Ishikawa (cell line): Measurements from ENCODE around the gene GPX7.

ENCODE experiments used
- CEBPB ChIP-seq: IDR thresholded peaks from 2 replicates; pipeline ENCODE4 v1.6.1; 2012
- CREB1 ChIP-seq: IDR thresholded peaks from 2 replicates; pipeline ENCODE4 v1.6.1; 2012; ENCODE audit warnings: low read depth
- EGR1 ChIP-seq: IDR thresholded peaks from 2 replicates; pipeline ENCODE4 v1.6.1; 2012
- EP300 ChIP-seq: IDR thresholded peaks from 2 replicates; pipeline ENCODE4 v1.6.1; 2012; ENCODE audit warnings: borderline replicate concordance
- FOXM1 ChIP-seq: IDR thresholded peaks from 2 replicates; pipeline ENCODE4 v1.6.1; 2012; ENCODE audit warnings: low read depth, borderline replicate concordance
- NFIC ChIP-seq: IDR thresholded peaks from 2 replicates; pipeline ENCODE4 v1.6.1; 2012
- RAD21 ChIP-seq: IDR thresholded peaks from 2 replicates; pipeline ENCODE4 v1.6.1; 2012; ENCODE audit warnings: low read depth
- REST ChIP-seq: IDR thresholded peaks from 2 replicates; pipeline ENCODE4 v1.6.1; 2012; ENCODE audit warnings: low read depth, mild to moderate bottlenecking
- TAF1 ChIP-seq: IDR thresholded peaks from 2 replicates; pipeline ENCODE4 v1.6.1; 2012; ENCODE audit warnings: low read depth, mild to moderate bottlenecking
- TCF12 ChIP-seq: IDR thresholded peaks from 2 replicates; pipeline ENCODE4 v1.6.1; 2012; ENCODE audit warnings: low read depth
- TEAD4 ChIP-seq: IDR thresholded peaks from 2 replicates; pipeline ENCODE4 v1.6.1; 2012
- USF1 ChIP-seq: IDR thresholded peaks from 2 replicates; pipeline ENCODE4 v1.6.1; 2012
- YY1 ChIP-seq: IDR thresholded peaks from 2 replicates; pipeline ENCODE4 v1.6.1; 2012; ENCODE audit warnings: low read depth
- ZBTB7A ChIP-seq: IDR thresholded peaks from 2 replicates; pipeline ENCODE4 v1.6.1; 2012; ENCODE audit warnings: low read depth
- TF ChIP-seq, protein P1 (sequence below): IDR thresholded peaks from 2 replicates; pipeline ENCODE4 v1.6.1; 2012

The GPX7 gene

GRCh38 chr1:52627028-52627427, 24.9 kb downstream of the GPX7 start:
- TF ChIP-seq CEBPB: no peak
- TF ChIP-seq EGR1: no peak
- no peak for TF ChIP-seq TEAD4

DNA sequence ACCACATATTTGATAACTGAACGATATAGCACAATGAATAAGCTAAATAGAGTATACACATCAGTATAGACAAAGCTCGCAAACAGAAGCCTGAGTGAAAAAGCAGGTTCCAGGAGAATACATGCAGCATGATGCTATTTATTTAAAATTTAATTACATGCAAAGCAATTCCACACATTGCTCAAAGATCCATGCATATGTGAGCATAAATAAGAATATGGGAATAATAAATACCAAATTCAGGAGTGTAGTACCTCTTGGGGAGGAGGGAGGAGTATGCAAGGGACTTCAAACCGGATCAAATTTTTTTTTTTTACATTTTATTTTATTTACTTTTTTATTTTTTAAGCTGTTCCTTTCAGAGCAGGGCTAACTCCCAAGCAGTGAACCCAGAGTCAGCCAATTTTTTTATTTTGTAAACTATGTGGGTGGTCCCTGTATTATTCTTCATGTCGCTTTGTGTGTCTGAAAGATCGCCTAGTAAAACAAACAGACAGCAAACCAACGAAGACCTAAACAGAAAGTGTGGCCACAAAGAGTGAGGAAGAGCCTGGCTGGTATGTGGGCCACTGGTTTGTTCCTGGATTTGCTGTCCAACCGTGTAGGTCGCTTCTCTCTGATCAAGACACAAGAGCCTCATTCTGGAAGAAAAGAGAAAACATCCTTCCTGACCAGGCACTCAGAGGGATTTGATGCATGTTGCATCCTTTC, 26.6 kb downstream of the GPX7 start:
- TF ChIP-seq RAD21: no peak
- TF ChIP-seq EGR1: no peak
- no peak for TF ChIP-seq TAF1
- TF ChIP-seq FOXM1: no peak
- TF ChIP-seq TCF12: no peak
- no peak for TF ChIP-seq ZBTB7A
- no peak for TF ChIP-seq CEBPB
- no peak for TF ChIP-seq USF1
- TF ChIP-seq EP300: no peak
- no peak for TF ChIP-seq CREB1
- TF ChIP-seq, protein P1, sequence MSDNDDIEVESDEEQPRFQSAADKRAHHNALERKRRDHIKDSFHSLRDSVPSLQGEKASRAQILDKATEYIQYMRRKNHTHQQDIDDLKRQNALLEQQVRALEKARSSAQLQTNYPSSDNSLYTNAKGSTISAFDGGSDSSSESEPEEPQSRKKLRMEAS: no peak
- TF ChIP-seq REST: no peak
- TF ChIP-seq YY1: no peak
- TF ChIP-seq NFIC: no peak
- TF ChIP-seq TEAD4: no peak

- TF ChIP-seq, protein P1: 0 out of 2 replicates have a peak, but pooled peaks have one; percentile 36
- TF ChIP-seq CEBPB: no peak
- peak; percentile 70 for TF ChIP-seq USF1
These were observed 27.1 kb downstream of the GPX7 start for GRCh38 chr1:52629325-52629643.

- no peak for TF ChIP-seq RAD21
- TF ChIP-seq USF1: no peak
- TF ChIP-seq FOXM1: no peak
- no peak for TF ChIP-seq NFIC
- no peak for TF ChIP-seq TEAD4
- TF ChIP-seq, protein P1: no peak
- TF ChIP-seq EGR1: no peak
- no peak for TF ChIP-seq TAF1
- no peak for TF ChIP-seq EP300
These were observed 27.5 kb downstream of the GPX7 start for GRCh38 chr1:52629667-52630066.

DNA sequence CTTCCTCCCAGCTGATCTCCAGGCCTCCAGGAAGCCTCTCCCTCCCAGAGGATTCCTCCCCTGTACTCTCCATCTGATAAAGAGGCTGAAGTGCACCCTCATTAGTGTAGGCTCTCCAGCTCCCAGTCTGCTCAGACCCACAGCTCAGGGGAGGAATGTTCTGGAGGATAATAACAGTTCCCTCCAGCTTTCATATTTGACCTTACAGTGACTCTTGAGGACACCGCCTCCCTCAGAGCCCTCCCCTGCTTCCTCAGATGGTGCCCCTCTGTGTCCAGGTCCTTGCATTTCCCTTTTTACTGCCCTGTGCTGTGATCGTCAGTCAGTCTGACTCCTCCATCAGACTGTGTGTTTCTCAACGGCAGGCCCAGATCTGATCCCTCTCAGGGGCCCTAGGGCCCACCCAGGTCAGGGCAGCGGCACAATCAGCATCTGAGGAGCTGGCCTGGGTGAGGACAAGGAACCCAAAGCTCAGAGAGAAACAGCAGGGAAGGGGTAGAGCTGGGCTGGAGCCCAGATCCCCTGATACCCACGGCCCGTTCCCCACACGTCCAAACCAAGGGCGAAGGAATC, 29.7 kb downstream of the GPX7 start:
- TF ChIP-seq EP300 (no peak), YY1 (no peak), CREB1 (no peak), CEBPB (no peak), USF1 (no peak), RAD21 (no peak), EGR1 (no peak), REST (no peak), TAF1 (no peak), FOXM1 (no peak), NFIC (no peak), TCF12 (no peak), TEAD4 (no peak), ZBTB7A (no peak)
- TF ChIP-seq, protein P1: no peak
